Measurements from ENCODE around the gene CMBL.

- TF ChIP-seq TEAD4 (IDR thresholded peaks at IDR 0.05), result no peak
- no peak for TF ChIP-seq REST (IDR thresholded peaks at IDR 0.05; ENCODE audit: low read depth)
- no peak for TF ChIP-seq EP300 (IDR thresholded peaks at IDR 0.05; ENCODE audit: borderline replicate concordance)
- TF ChIP-seq ZBTB7A (IDR thresholded peaks at IDR 0.05; ENCODE audit: low read depth), result no peak
- TF ChIP-seq EGR1 (IDR thresholded peaks at IDR 0.05), result no peak
- TF ChIP-seq YY1 (IDR thresholded peaks at IDR 0.05; ENCODE audit: low read depth), result no peak
- TF ChIP-seq RAD21 (IDR thresholded peaks at IDR 0.05; ENCODE audit: low read depth), result no peak
Observed at GRCh38 chr5:10339058-10339811, 31.5 kb upstream of the CMBL start.
